AG04450 (cell line): ENCODE measurements around the gene ITPR3. TPM values are rescaled to one million over a fixed set of nuclear protein-coding genes. Genes with fewer than 3 reads are reported as not detected.

Experiments
- CTCF ChIA-PET: fragments of 300-600, 350-600 bp; formaldehyde crosslinking; extraction: SDS; loops from one replicate; lab custom pipeline; 2022; ENCODE audit warnings: antibody characterized with exemption, inconsistent platforms; lab: Charles Lee
- POLR2A ChIA-PET: fragments of 350-600 bp; formaldehyde crosslinking; extraction: SDS; loops from one replicate; lab custom pipeline; 2021; ENCODE audit warnings: antibody characterized with exemption, inconsistent platforms; lab: Yijun Ruan, JAX
- DNase-seq: peaks from one replicate; pipeline ENCODE4 v3.0.0-alpha.2; 2011; ENCODE audit warnings: low read depth, low spot score
- H3K27ac ChIP-seq: one replicate; pipeline ENCODE4 v1.5.1; 2012; ENCODE audit warnings: low read depth, low read length, control low read depth
- H3K27me3 ChIP-seq: one replicate; pipeline ENCODE4 v1.6.0; 2012; ENCODE audit warnings: low read length; ENCODE audit not compliant: control insufficient read depth, insufficient read depth
- H3K4me3 ChIP-seq: 2 replicates; pipeline ENCODE4 v1.5.1; 2011; ENCODE audit warnings: mild to moderate bottlenecking, low read depth, low read length, control low read depth
- H3K9me3 ChIP-seq: 2 replicates; pipeline ENCODE4 v1.5.1; 2012; ENCODE audit warnings: low read length; ENCODE audit not compliant: control insufficient read depth, insufficient read depth
- polyA plus RNA-seq: library from polyadenylated mRNA; depleted of rRNA; stranded (reverse); fragments of >200 nt; gene quantifications from 2 replicates; pipeline ENCODE4 v1.2.3, GENCODE V29; 2011
- TF ChIP-seq, protein P1 (sequence below): IDR thresholded peaks from 2 replicates; pipeline ENCODE4 v1.5.1; 2011; ENCODE audit warnings: low read depth, low read length, control low read depth, inconsistent platforms

The ITPR3 gene
- polyA plus RNA-seq, 1 experiment: 4.4 TPM

DNA sequence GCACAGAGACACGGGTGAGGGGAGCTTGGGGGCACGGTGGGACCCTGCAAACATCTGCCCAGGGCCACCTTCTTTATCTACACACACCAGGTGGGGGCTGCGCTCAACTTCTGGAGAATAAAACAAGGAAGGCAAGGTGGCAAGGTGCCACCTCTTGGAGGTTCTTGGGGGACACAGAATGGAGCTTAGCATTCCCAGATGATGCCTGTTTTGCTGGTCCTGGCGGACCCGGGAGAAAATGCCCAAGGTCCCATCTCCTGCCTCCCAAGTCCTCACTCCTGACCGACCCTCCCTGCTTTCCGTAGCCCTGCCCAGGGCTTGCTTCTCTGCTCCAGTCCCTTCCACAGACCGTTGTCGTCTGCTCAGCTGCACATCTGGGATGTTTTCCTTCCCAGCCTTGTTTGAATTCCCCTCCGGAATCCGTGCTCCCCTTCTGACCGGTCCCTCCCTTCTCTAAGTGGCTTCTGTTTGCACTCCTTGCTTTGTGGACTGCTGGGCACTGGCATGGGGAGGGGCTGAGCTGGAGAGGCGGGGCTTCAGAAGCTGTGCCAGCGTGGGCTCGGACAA is 13.1 kb downstream of the ITPR3 start:
- DNase-seq: no peak
- Histone ChIP-seq H3K27ac (no peak overlapping the region), H3K9me3 (no peaks in the 10 kb centered on the region), H3K27me3 (peaks cover 2% of the 10 kb centered on the region), H3K4me3 (peak overlapping the region; percentile 64)
- ChIA-PET POLR2A (interaction anchor here (1.8 kb wide), 1 partner anchor 77 kb away, joined by 5 read pairs; the partner anchor contains the start of gene UQCC2), CTCF (interaction anchor here (0.6 to 1.1 kb wide), 2 partner anchors 77 to 266 kb away, joined by 3 to 4 read pairs; partner anchors contain the start of gene UQCC2)
- TF ChIP-seq, protein P1, sequence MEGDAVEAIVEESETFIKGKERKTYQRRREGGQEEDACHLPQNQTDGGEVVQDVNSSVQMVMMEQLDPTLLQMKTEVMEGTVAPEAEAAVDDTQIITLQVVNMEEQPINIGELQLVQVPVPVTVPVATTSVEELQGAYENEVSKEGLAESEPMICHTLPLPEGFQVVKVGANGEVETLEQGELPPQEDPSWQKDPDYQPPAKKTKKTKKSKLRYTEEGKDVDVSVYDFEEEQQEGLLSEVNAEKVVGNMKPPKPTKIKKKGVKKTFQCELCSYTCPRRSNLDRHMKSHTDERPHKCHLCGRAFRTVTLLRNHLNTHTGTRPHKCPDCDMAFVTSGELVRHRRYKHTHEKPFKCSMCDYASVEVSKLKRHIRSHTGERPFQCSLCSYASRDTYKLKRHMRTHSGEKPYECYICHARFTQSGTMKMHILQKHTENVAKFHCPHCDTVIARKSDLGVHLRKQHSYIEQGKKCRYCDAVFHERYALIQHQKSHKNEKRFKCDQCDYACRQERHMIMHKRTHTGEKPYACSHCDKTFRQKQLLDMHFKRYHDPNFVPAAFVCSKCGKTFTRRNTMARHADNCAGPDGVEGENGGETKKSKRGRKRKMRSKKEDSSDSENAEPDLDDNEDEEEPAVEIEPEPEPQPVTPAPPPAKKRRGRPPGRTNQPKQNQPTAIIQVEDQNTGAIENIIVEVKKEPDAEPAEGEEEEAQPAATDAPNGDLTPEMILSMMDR: no peak

DNA sequence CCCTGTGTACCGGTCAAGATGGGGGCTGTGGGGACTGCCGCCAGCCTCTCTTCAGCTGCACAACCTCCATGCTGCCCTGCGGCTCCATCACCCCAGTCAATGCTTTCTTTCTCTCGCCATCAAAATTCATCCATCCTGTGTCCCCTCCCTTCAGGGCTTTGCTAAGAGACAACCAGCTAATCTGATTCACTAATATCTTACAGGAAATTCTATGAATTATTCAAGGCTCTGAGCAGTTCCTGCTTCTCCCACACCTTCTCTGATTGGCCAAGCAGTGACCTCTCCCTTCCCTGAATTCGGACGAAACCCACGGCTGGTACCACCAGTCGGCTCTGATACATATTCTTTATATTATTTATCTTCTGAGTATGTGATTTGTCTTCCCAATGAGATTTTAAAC is 13.8 kb downstream of the ITPR3 start:
- H3K9me3 ChIP-seq: no peaks in the 10 kb centered on the region
- no peak for DNase-seq
- peaks cover 4% of the 10 kb centered on the region for H3K27me3 ChIP-seq
- ChIA-PET CTCF (no interaction called here), POLR2A (interaction anchor here (1.8 kb wide), 1 partner anchor 77 kb away, joined by 5 read pairs; the partner anchor contains the start of gene UQCC2)
- TF ChIP-seq, protein P1: no peak
- H3K27ac ChIP-seq: no peak overlapping the region
- no peak overlapping the region for H3K4me3 ChIP-seq

DNA sequence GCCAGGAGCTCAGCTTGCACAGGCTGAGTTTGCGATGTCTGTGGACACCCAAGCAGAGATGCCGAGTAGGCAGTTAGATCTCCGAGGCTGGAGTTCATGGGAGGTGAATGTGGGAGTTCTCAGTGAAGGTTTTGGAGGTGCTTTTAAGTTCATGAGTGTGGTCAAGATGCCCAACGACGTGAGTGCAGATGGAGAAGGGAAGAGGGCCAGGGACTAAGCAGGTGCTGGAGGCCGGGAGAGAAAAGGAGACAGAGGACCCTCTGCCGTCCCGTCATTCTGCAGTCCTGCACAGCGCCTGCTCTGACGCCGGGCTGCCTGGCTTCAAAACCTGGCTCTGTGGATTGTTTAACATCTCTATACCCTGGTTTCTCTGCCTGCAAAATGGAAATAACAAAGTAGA is 15.5 kb downstream of the ITPR3 start:
- Histone ChIP-seq H3K9me3 (no peaks in the 10 kb centered on the region), H3K27ac (no peak overlapping the region), H3K4me3 (no peak overlapping the region), H3K27me3 (peaks cover 4% of the 10 kb centered on the region)
- TF ChIP-seq, protein P1: no peak
- ChIA-PET CTCF (no interaction called here), POLR2A (no interaction called here)
- no peak for DNase-seq

DNA sequence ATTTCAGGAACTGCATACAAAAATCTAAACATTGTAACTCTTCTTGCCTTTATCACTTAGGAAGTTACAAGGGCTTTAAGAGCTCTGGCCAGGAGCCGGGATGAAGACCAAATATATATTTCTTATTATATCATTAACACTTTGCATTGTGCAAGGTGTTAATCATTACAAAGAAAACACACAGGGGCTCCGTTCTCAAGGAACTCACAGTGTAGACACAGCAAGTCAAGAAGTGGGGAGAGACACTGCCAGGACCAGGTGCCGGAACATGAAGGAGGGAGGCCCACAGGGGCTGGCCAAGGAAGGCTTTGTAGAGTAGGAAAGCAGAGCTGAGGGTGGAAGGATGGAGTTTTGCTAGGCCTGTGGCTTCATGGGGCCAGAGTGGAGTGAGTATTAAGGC is 17.4 kb downstream of the ITPR3 start:
- Histone ChIP-seq H3K27ac (no peak overlapping the region), H3K4me3 (no peak overlapping the region), H3K9me3 (no peaks in the 10 kb centered on the region), H3K27me3 (peaks cover 4% of the 10 kb centered on the region)
- TF ChIP-seq, protein P1: no peak
- POLR2A ChIA-PET: no interaction called here
- CTCF ChIA-PET: no interaction called here
- DNase-seq: no peak

DNA sequence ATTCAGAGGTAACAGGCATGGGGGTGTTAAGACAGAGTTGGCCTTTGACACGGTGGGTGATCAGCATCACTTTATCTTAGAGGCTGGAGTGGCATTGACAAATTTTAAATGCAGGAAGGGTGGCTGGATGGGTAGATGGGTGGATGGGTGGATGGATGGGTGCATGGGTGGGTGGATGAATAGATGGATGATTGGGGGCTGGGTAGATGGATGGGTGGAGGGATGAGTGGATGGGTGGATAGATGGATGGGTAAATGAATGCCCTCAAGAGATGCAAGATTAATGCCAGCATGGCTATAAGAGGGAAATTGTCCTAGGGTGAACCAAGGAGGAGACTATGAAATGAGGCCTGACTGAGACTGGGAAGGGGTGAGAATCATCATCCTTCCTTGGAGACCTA is 18.4 kb downstream of the ITPR3 start:
- Histone ChIP-seq H3K9me3 (no peaks in the 10 kb centered on the region), H3K27ac (no peak overlapping the region), H3K4me3 (no peak overlapping the region), H3K27me3 (peaks cover 3% of the 10 kb centered on the region)
- TF ChIP-seq, protein P1: no peak
- ChIA-PET CTCF (no interaction called here), POLR2A (no interaction called here)
- DNase-seq: no peak
